CD1c-positive myeloid dendritic cell (primary cell): Measurements from ENCODE around the gene NPY1R.

ENCODE experiments used
- DNase-seq: peaks from one replicate; pipeline ENCODE4 v3.0.0-alpha.2; 2016; ENCODE audit errors: extremely low spot score

Gene NPY1R

GRCh38 chr4:163279713-163280112 lies 52.7 kb downstream of the NPY1R start:
- DNase-seq: no peak

- no peak for DNase-seq
Observed at GRCh38 chr4:163274861-163275260, 57.5 kb downstream of the NPY1R start.
